ENCODE results near the gene ESPL1. TPM values are rescaled to one million over a fixed set of nuclear protein-coding genes. Genes with fewer than 3 reads are reported as not detected.
"Not testable (repeated sequence)": the region's sequence is repeated elsewhere in the genome, so short reads cannot be mapped to it uniquely, and the experiment has no call there.

The ESPL1 gene
- total RNA-seq, 2 experiments from 2014 or later, result 126 TPM

- Mint-ChIP-seq H3K27me3 (ENCODE audit: low read depth) (peaks cover 17% of the 10 kb centered on the region), H3K4me1 (ENCODE audit: low read depth) (peaks cover 31% of the 10 kb centered on the region), H3K36me3 (ENCODE audit: low read depth) (no peaks in the 10 kb centered on the region), H3K9me3 (ENCODE audit: insufficient read depth) (no peaks in the 10 kb centered on the region), H3K27ac (peak overlapping the region; percentile 74), H3K4me3 (peak overlapping the region; percentile 72)
- CTCF ChIA-PET, result interaction anchor here (0.7 to 15.3 kb wide), 8 partner anchors 8 to 182 kb away, joined by 3 to 290 read pairs (median 4); no protein-coding TSS in a partner anchor
- DNase-seq (no peak), ATAC-seq (no peak)
- POLR2A ChIA-PET, result interaction anchor here (0.8 to 4.1 kb wide), 4 partner anchors 17 to 53 kb away, joined by 4 to 38 read pairs (median 5); partner anchors contain the start of gene SP1
These were observed 58.5 kb downstream of the ESPL1 start for GRCh38 chr12:53326460-53327185.

GRCh38 chr12:53327435-53328042, 59.4 kb downstream of the ESPL1 start:
- POLR2A ChIA-PET, result interaction anchor here (0.7 to 2.0 kb wide), 5 partner anchors 16 to 52 kb away, joined by 4 to 5 read pairs (median 5); partner anchors contain the start of gene SP1
- no peak overlapping the region for H3K4me3 Mint-ChIP-seq

GRCh38 chr12:53328043-53328435, 59.9 kb downstream of the ESPL1 start:
- ATAC-seq (no peak), DNase-seq (no peak)
- H3K27ac Mint-ChIP-seq, result no peak overlapping the region
- ChIA-PET CTCF (interaction anchor here (1.3 to 15.3 kb wide), 7 partner anchors 9 to 118 kb away, joined by 3 to 290 read pairs (median 4); no protein-coding TSS in a partner anchor), POLR2A (interaction anchor here (0.7 to 2.0 kb wide), 3 partner anchors 15 to 21 kb away, joined by 4 to 5 read pairs (median 5); no protein-coding TSS in a partner anchor)
- H3K4me1 Mint-ChIP-seq (ENCODE audit: low read depth), result peaks cover 20% of the 10 kb centered on the region
- no peaks in the 10 kb centered on the region for H3K9me3 Mint-ChIP-seq (ENCODE audit: insufficient read depth)
- H3K36me3 Mint-ChIP-seq (ENCODE audit: low read depth), result no peaks in the 10 kb centered on the region
- H3K27me3 Mint-ChIP-seq (ENCODE audit: low read depth), result peaks cover 22% of the 10 kb centered on the region
- no peak overlapping the region for H3K4me3 Mint-ChIP-seq

More at GRCh38 chr12:53327435-53328042, 59.4 kb downstream of the ESPL1 start:
- CTCF ChIA-PET, result interaction anchor here (0.7 to 15.3 kb wide), 9 partner anchors 8 to 117 kb away, joined by 3 to 290 read pairs (median 4); no protein-coding TSS in a partner anchor
- Mint-ChIP-seq H3K4me1 (ENCODE audit: low read depth) (peaks cover 25% of the 10 kb centered on the region), H3K9me3 (ENCODE audit: insufficient read depth) (no peaks in the 10 kb centered on the region), H3K36me3 (ENCODE audit: low read depth) (no peaks in the 10 kb centered on the region), H3K27me3 (ENCODE audit: low read depth) (peaks cover 22% of the 10 kb centered on the region), H3K27ac (no peak overlapping the region)
- DNase-seq (no peak), ATAC-seq (no peak)

- Mint-ChIP-seq H3K27ac (no peak overlapping the region), H3K4me1 (ENCODE audit: low read depth) (peaks cover 9% of the 10 kb centered on the region), H3K9me3 (ENCODE audit: insufficient read depth) (no peaks in the 10 kb centered on the region), H3K4me3 (no peak overlapping the region), H3K36me3 (ENCODE audit: low read depth) (no peaks in the 10 kb centered on the region), H3K27me3 (ENCODE audit: low read depth) (peaks cover 41% of the 10 kb centered on the region)
- DNase-seq, result no peak
- no peak for ATAC-seq
- CTCF ChIA-PET, result interaction anchor here (0.5 to 15.3 kb wide), 6 partner anchors 9 to 265 kb away, joined by 3 to 290 read pairs (median 4); partner anchors contain the start of gene AAAS
- POLR2A ChIA-PET, result interaction anchor here (1.2 kb wide), 1 partner anchor 124 kb away, joined by 3 read pairs; no protein-coding TSS in a partner anchor
These were observed 62.6 kb downstream of the ESPL1 start for GRCh38 chr12:53330671-53331070.

- POLR2A ChIA-PET, result interaction anchor here (1.1 kb wide), 1 partner anchor 13 kb away, joined by 3 read pairs; no protein-coding TSS in a partner anchor
These were observed 64.2 kb downstream of the ESPL1 start for GRCh38 chr12:53332339-53332738.

GRCh38 chr12:53332744-53333143, 64.6 kb downstream of the ESPL1 start:
- no peak overlapping the region for H3K27ac Mint-ChIP-seq
- peaks cover 9% of the 10 kb centered on the region for H3K4me1 Mint-ChIP-seq (ENCODE audit: low read depth)
- CTCF ChIA-PET, result interaction anchor here (0.9 to 15.3 kb wide), 6 partner anchors 11 to 166 kb away, joined by 3 to 290 read pairs (median 11); partner anchors contain the start of genes AAAS and MAP3K12
- peaks cover 56% of the 10 kb centered on the region for H3K27me3 Mint-ChIP-seq (ENCODE audit: low read depth)
- no peaks in the 10 kb centered on the region for H3K36me3 Mint-ChIP-seq (ENCODE audit: low read depth)
- ATAC-seq (no peak), DNase-seq (no peak)
- H3K9me3 Mint-ChIP-seq (ENCODE audit: insufficient read depth), result no peaks in the 10 kb centered on the region
- H3K4me3 Mint-ChIP-seq, result no peak overlapping the region
- POLR2A ChIA-PET, result interaction anchor here (1.0 to 1.1 kb wide), 2 partner anchors 11 to 12 kb away, joined by 3 to 4 read pairs; partner anchors contain the start of gene AAAS

More at GRCh38 chr12:53332339-53332738, 64.2 kb downstream of the ESPL1 start:
- DNase-seq; H3K27ac Mint-ChIP-seq; H3K4me1 Mint-ChIP-seq (ENCODE audit: low read depth); H3K4me3 Mint-ChIP-seq; H3K9me3 Mint-ChIP-seq (ENCODE audit: insufficient read depth); ATAC-seq; H3K36me3 Mint-ChIP-seq (ENCODE audit: low read depth): not testable (repeated sequence)
- CTCF ChIA-PET, result interaction anchor here (1.8 to 15.3 kb wide), 3 partner anchors 11 to 20 kb away, joined by 7 to 290 read pairs (median 19); partner anchors contain the start of gene AAAS
- peaks cover 55% of the 10 kb centered on the region for H3K27me3 Mint-ChIP-seq (ENCODE audit: low read depth)

GRCh38 chr12:53333289-53333688, 65.2 kb downstream of the ESPL1 start:
- ATAC-seq, result no peak
- no peak for DNase-seq
- ChIA-PET CTCF (interaction anchor here (0.9 to 15.3 kb wide), 4 partner anchors 11 to 166 kb away, joined by 3 to 290 read pairs (median 11); partner anchors contain the start of genes AAAS and MAP3K12), POLR2A (interaction anchor here (1.0 kb wide), 1 partner anchor 12 kb away, joined by 4 read pairs; the partner anchor contains the start of gene AAAS)
- H3K27ac Mint-ChIP-seq, result no peak overlapping the region
- H3K4me1 Mint-ChIP-seq (ENCODE audit: low read depth), result peaks cover 14% of the 10 kb centered on the region
- no peaks in the 10 kb centered on the region for H3K9me3 Mint-ChIP-seq (ENCODE audit: insufficient read depth)
- no peak overlapping the region for H3K4me3 Mint-ChIP-seq
- H3K27me3 Mint-ChIP-seq (ENCODE audit: low read depth), result peaks cover 60% of the 10 kb centered on the region
- no peaks in the 10 kb centered on the region for H3K36me3 Mint-ChIP-seq (ENCODE audit: low read depth)

- ChIA-PET POLR2A (interaction anchor here (0.5 to 1.0 kb wide), 2 partner anchors 12 to 83 kb away, joined by 3 to 4 read pairs; partner anchors contain the start of gene AAAS), CTCF (interaction anchor here (0.9 to 15.3 kb wide), 4 partner anchors 12 to 165 kb away, joined by 3 to 290 read pairs (median 11); partner anchors contain the start of genes AAAS and MAP3K12)
- H3K27ac Mint-ChIP-seq, result peak overlapping the region; percentile 41
- ATAC-seq (no peak), DNase-seq (no peak)
- no peaks in the 10 kb centered on the region for H3K36me3 Mint-ChIP-seq (ENCODE audit: low read depth)
- no peak overlapping the region for H3K4me3 Mint-ChIP-seq
- H3K27me3 Mint-ChIP-seq (ENCODE audit: low read depth), result peaks cover 62% of the 10 kb centered on the region
- H3K9me3 Mint-ChIP-seq (ENCODE audit: insufficient read depth), result no peaks in the 10 kb centered on the region
- H3K4me1 Mint-ChIP-seq (ENCODE audit: low read depth), result peaks cover 16% of the 10 kb centered on the region
These were observed 65.7 kb downstream of the ESPL1 start for GRCh38 chr12:53333845-53334244.

GRCh38 chr12:53334822-53335221, 66.7 kb downstream of the ESPL1 start:
- DNase-seq (no peak), ATAC-seq (no peak)
- Mint-ChIP-seq H3K36me3 (ENCODE audit: low read depth) (no peaks in the 10 kb centered on the region), H3K9me3 (ENCODE audit: insufficient read depth) (no peaks in the 10 kb centered on the region), H3K27me3 (ENCODE audit: low read depth) (peaks cover 60% of the 10 kb centered on the region), H3K4me3 (no peak overlapping the region), H3K4me1 (ENCODE audit: low read depth) (peaks cover 16% of the 10 kb centered on the region), H3K27ac (no peak overlapping the region)
- ChIA-PET CTCF (interaction anchor here (1.3 to 3.3 kb wide), 3 partner anchors 10 to 18 kb away, joined by 5 to 14 read pairs (median 7); partner anchors contain the start of gene AAAS), POLR2A (interaction anchor here (0.5 to 1.2 kb wide), 3 partner anchors 11 to 171 kb away, joined by 3 to 6 read pairs (median 4); no protein-coding TSS in a partner anchor)

GRCh38 chr12:53336181-53336681, 68.1 kb downstream of the ESPL1 start, which contains the start of gene SP7:
TSS of gene SP7 (minus strand) at chr12:53336354. CDS start at chr12:53335646, 708 bp downstream.
- H3K4me1 Mint-ChIP-seq (ENCODE audit: low read depth), result peaks cover 16% of the 10 kb centered on the region
- H3K36me3 Mint-ChIP-seq (ENCODE audit: low read depth), result no peaks in the 10 kb centered on the region
- ChIA-PET CTCF (interaction anchor here (2.2 to 3.3 kb wide), 2 partner anchors 15 to 16 kb away, joined by 7 to 14 read pairs; partner anchors contain the start of gene AAAS), POLR2A (interaction anchor here (1.0 to 1.2 kb wide), 2 partner anchors 10 to 12 kb away, joined by 4 read pairs; no protein-coding TSS in a partner anchor)
- H3K27me3 Mint-ChIP-seq (ENCODE audit: low read depth), result peaks cover 58% of the 10 kb centered on the region
- no peak within 1 kb of the TSS for H3K4me3 Mint-ChIP-seq
- no peak within 1 kb of the TSS for H3K27ac Mint-ChIP-seq
- ATAC-seq, result peak; percentile 28
- no peaks in the 10 kb centered on the region for H3K9me3 Mint-ChIP-seq (ENCODE audit: insufficient read depth)
- no peak for DNase-seq
